ENCODE data around the gene SHC4. TPM values are rescaled to one million over a fixed set of nuclear protein-coding genes. Genes with fewer than 3 reads are reported as not detected.
"Not testable (repeated sequence)": the region's sequence is repeated elsewhere in the genome, so short reads cannot be mapped to it uniquely, and the experiment has no call there.

Gene SHC4, protein sequence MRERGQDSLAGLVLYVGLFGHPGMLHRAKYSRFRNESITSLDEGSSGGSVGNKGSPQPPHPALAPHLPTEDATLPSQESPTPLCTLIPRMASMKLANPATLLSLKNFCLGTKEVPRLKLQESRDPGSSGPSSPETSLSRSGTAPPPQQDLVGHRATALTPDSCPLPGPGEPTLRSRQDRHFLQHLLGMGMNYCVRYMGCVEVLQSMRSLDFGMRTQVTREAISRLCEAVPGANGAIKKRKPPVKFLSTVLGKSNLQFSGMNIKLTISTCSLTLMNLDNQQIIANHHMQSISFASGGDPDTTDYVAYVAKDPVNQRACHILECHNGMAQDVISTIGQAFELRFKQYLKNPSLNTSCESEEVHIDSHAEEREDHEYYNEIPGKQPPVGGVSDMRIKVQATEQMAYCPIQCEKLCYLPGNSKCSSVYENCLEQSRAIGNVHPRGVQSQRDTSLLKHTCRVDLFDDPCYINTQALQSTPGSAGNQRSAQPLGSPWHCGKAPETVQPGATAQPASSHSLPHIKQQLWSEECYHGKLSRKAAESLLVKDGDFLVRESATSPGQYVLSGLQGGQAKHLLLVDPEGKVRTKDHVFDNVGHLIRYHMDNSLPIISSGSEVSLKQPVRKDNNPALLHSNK
- not detected for total RNA-seq

DNA sequence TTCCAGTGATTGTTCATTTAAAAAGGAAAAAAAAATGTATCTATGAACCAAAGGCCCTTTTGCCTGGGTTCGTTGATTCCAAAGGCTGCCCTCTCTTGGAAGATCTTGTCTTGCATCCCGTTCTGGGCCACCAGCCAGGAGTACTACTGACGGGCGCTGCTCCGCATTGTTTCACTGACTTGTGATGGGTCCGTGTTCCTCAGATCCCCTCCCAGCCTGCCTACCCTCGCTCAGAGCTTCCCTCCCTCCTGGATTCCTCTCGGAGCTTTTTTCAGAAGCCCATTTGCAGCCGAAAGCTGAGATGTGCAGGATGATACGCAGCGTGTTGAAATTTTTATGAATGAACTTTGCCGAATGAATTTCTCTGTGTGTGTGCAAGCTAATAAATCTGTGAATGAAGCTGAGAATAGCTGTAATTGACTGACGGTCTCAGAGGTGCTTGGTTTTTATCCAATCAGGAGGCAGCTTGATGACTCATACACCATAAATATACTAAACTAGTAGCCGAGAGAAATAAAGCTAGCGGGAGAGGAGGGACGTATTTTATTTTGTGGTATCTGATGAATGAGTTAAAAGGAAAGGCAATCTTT is at the start of gene SHC4:
Gene SHC4, minus strand, starts transcription at position 396 of the 590 bp plus-strand sequence. CDS start 904 bp downstream, outside the sequence.
- no peak for DNase-seq

DNA sequence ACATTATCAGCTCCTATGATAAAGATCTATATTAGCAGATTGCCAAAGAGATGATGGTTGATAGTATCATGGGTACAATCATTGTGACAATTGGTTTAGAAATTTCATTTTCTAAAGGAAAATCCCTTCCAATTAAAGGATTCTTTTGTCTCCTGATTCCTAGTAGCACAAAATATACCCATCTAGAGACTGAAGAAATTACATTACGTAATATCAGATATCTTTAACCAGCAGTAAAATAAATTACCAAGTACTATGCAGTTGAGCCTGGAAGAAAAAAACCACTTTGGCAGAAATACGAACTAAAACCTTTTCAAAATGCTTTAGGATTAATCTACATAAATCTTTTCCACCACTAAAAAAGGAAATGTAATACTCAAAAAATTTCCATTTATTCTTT is 35.6 kb upstream of the SHC4 start:
- no peak for DNase-seq

DNA sequence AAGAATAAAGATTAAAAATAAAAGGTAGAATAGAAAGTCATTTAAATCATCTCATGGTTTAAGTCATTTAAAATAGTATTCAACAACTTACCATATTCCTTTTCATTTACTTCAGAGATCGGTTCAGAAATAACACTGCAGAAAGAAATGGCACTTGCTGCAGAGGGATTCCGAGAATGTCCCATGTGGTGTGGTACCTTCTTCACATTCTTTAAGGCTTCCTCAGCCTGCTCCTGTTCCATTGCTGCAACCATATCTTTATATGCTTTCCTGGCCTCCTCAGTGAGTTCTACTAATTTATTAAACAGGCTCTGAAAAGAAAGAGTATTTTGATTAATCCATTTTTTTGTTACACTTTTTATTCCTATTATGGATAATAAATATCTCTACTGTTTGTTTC is 32.6 kb upstream of the SHC4 start:
- DNase-seq: no peak

DNA sequence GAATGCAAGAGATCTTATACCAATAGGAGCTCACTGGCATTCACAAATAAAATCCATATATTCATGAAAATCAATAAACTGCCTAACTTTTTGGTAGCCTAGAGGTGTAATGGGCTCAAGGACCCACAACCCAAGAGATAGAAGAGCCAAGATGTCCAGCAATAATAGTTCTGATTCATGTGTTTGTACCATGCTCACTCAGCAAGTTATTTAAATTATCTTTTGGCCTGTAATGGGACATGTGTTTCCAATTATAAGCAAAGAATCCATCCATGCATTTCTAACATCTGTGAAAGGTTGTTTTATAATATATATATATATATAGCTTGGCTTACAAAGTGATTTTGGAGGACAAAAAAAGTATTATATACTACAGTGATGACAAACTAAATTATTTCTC is 29.7 kb upstream of the SHC4 start:
- no peak for DNase-seq

DNA sequence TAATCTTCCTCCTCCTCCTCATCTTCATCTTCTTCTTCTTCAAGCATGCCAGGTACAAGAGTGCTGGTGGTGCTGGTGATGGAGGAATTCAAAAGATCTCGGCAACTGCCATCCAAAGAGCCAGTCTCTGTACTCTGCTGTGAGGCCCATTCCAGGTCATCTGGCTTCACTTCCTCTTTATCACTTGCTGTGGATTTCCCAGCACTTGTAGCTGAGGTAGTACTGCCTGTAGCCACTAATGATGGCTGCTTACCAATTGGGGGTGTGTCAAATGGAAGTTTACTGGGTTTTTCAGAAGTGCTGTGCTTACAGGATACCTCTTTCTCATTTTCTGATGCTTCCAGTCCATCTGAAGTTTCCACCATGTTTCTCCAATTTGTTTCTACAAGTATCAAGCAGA is 28.8 kb upstream of the SHC4 start:
- no peak for DNase-seq

DNA sequence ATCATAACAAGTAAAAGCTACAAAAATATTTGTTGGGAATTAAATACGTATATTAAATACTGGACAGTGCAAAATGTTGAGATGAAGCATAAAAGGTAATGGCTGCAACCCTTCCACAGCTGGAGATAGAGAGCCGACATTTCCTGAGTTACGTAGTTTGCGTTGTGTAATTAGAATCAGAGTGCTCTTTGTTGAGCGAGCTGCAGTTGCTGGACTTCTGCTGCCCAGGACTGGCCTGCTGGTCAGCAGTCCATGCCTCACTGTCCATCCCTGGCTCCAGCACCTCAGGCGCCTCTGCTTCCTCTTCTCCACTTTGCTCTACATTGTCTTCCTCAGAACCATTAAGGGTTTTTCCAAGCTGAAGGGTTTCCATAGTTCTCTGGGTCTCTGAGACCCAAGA is 28.4 kb upstream of the SHC4 start:
- no peak for DNase-seq

DNA sequence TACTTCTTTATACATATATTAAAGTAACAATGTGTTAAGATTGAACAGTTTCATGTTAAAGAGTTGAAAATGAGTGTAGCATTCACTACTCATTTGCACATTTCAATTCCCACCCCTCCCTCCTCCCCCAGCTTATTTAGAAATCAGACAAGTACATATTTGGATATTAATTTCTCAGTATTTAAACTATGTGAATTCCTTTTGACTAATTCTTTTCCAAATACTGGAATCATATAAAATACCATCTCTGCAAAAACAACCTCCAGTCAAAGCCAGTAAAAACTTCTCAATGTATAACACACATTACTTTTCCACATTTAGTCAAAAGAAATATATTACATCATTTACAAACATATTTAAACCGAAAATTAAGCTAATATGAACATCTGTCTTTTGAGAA is 25.5 kb upstream of the SHC4 start:
- no peak for DNase-seq

DNA sequence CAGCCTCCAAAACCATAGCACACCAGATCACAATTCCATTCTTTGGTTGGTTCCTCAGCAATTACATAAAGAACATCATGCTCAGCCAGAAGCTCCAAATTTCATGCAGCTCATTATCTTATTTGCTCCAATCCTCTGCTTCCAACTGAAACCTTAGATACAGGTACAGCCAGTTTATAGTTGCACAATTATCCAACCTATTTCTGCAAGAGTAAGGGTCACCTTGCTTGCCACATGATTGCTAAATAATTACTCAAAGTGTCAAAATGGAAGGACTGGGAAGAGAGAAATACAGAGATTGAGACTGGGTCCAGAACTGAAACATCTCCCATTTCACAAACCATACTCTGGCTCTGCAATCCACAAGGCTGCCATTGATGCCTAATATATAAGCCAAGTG is 23.4 kb upstream of the SHC4 start:
- DNase-seq: no peak

DNA sequence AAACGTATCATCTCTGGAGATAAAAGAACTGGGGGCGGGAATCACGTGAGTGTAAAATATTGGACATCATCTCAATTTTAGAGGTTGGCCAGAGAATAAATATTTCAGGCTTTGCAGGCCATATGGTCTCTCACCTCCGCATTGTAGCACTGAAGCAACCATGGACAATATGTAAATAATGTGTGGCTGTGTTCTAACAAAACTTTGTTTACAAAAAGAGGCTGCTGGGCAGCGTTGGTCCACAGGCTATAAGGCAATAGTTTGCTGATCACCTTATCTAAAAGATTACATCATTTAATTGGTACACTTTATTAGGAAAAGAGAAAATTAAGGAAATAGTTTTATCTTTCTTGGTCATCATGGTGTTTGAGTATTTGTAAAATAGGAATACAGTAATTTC is 22.5 kb upstream of the SHC4 start:
- no peak for DNase-seq

DNA sequence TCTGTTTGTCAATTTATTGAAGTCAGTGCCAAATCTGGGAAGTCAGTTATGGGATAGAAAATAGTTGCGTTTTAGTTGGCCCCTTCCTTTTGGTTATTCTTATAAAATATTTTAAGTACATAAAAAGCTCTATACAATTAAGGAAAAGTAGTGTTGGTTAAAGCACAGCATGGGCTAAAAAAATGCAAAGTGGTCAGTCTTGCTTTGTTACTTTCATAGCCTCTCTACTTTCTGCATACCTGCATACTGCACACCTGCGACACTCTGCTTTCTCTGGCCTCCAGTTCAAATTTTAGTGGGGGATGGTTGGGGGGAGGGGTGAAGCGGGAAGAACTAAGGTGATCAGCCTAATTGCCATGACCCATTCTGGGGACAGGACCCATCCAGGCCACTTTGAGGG is 21.8 kb upstream of the SHC4 start:
- no peak for DNase-seq

DNA sequence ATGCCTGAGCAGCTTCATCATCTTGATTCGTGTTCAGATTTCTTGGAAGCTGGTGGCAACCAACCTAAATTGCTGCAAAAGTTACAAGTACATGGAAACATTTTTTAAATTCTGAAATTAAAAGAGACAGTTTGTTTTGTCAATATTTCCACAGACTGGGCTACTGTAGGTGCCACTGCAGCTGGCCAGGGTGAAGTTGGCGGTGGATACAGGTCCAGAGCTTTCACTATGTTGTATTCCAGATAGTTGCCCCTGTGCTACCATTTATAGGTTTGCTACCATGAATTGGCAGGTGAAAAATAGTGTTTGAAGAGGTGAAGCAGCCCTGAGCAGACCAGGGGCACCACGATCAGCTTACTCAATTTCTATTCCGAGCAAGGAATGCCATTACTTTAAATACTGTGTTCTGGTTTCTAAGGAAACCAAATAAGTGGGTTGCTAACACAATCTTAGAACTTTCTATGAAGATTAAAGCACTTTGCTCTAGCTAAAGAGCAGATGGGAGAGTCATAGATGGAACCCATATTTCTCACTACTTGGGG is 21.2 kb upstream of the SHC4 start:
- no peak for DNase-seq

DNA sequence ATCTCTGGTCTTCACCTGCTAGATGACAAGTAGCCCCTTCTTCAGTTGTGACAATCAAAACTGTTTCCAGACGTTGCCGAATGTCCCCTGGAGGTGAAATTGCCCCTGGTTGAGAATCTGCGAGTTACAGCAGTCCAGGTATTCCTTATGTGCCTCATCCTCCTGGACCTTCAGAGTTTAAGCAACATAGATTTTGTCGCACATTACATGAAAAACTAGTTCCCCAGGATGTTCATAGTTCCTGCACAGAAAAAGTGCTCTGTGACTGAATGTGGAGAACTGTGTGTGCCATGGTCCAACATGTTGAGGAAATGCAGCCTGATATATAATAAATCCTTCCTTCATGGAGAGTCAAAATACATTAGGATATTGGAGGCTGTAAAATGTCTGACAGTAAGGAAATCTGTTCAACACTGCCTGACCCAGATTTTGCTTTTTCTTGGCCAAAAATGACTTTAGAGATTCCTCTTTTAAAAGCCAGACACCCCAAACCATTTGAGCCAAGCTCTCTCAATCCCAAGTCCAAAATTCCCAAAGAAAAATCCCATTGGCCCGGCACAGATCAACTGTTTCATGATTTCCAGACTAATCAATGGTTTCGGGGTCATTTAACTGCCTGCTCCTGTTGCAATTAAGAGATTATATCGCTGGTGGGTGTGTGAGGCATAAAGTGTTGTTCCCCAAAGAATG is 20.4 kb upstream of the SHC4 start:
- no peak for DNase-seq

DNA sequence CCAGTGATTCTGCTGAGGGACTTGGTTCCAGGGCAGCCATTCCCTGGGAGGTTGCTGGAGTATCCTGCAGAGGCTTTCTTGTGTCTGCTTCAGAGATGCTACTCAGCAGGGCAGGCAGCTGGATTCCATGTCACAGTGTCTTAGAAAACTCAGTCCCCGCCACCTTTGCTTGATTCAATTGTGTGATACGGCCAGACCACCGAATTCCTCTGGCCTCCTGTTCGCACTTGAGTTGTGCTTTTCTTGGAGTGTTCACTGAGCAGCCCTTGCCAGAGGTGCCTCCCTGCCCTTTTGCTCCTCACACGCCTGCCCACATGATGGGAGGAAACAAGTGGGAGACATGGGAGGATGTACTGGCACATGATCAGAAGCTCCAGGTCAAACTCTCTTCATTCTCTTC is 19.6 kb upstream of the SHC4 start:
- no peak for DNase-seq

DNA sequence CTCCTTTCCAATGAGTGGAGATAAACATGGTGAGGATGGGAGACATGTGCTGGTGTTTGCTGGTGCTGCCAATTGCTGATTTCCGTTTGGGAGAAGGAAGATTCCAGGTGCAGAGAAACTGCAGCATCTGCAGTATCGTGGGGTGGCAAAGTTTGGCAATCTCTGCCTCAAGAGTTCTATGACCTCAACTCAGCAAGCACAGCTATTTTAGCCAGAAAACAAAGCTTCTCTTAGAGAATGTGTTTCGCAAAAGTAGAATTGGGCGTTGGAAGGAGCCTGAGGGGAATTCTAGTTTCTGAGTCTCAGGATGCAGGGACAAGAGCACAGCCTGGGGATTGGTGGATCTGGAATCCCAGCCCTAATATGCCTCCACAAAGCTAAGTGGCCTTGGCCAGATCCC is 18.2 kb upstream of the SHC4 start:
- no peak for DNase-seq

DNA sequence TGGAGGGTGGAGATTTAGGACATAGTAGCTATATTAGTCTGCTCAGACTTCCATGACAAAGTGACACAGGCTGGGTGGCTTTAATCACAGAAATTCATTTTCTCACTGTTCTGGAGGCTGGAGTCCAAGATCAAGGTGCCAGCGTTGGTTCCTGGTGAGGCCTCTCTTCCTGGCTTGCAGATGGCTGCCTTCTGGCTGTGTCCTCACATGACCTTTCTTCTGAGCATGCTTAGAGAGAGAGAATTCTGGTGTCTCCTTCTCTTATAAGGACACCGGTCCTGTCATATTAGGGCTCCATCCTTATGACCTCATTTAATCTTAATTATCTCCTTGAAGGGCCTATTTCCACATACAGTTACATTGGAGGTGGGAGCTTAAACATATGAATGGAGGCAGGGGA is 14.9 kb upstream of the SHC4 start:
- DNase-seq: no peak

DNA sequence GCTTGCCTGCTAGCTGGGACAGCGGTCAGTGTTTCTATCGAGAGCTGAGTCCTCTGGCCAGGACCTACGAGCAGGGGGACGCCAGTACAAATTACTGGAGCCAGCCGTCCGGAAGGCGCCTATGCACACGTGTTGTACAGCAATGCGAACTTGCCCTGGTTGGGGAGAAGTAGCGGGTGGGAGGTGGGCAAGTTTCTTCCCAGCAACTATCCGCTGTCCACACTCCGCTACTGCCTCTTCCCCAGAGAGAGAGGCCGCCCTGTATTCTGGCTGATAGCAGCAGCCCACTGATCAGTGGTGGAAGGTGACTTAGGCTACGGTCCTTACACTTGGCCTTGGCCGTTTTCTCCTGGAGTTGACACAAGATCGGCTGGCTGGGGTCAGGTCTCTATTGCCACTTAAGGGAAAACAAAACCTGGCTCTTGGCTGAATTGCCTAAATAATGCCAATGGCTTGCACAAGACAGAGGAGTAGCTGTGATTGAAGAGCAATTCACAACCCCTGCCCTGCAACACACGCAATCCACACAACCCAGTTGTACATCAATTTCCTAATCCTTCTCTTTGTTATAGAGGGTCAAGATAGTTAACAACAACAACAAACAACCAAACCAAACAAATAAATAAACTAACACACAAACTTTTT is 12.8 kb upstream of the SHC4 start:
- DNase-seq: no peak

DNA sequence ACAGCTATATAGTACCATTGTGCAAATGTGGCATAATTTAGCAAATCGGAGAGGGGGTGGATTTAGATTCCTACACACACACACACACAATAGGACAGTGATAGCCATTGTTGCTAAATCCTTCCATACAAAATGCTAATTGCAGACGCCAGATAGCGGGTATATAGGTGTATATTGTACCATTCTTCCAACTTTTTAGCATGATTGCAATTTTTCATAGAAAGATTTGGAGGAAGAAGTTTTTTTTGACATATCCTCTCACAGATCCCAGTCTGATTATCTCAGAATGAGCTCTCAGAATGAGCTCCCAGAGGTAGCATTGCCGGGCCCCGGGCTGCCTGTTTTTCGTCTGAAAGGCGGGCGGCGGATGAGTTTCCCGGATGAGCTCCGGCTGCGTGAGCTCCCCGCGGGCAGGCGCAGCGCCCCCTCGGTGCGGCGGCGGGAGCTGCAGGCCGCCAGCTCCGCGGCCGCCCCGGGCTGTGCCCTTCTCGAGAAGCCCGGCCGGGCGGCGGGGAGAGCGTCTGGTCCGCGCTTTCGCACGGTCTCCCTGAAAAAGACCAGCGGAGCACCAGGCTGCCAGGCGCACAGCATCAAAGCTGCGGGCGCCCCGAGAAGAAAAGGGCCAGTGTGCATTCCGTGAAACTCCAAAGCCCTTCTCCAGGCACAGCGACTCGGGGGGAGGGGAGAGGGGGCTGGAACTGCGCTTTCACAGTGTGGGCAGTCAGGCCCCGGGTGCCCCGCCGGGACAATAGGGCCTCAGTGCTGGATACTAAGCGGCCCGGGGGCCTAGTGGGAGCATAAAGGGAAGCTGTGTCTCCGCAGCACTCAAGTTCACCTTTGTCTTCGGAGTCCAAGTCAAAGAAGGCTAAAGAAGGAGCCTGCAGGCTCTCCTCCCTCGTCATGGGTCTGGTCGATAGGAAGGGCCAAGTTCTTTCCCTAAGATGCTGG is 12.0 kb upstream of the SHC4 start:
- DNase-seq: peak; percentile 52

DNA sequence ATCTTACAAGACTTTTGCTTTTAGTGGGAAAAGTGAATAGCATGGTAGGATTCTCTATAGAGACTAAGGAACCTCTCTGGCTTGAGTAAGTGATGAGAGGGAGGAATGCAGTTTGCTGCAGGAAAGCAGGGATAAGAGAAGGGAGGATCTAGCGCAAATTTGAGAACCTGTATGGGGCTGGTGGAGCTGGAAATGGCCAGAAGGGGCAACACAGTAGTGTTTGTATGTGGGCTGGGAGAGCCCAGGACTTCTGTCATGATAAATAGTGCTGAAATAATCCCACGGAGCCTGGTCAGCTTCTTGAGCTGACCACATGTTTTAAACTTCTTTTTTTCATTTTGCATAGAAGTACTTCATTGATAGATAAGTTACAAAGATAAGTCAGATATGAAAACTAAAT is 11.2 kb upstream of the SHC4 start:
- no peak for DNase-seq

DNA sequence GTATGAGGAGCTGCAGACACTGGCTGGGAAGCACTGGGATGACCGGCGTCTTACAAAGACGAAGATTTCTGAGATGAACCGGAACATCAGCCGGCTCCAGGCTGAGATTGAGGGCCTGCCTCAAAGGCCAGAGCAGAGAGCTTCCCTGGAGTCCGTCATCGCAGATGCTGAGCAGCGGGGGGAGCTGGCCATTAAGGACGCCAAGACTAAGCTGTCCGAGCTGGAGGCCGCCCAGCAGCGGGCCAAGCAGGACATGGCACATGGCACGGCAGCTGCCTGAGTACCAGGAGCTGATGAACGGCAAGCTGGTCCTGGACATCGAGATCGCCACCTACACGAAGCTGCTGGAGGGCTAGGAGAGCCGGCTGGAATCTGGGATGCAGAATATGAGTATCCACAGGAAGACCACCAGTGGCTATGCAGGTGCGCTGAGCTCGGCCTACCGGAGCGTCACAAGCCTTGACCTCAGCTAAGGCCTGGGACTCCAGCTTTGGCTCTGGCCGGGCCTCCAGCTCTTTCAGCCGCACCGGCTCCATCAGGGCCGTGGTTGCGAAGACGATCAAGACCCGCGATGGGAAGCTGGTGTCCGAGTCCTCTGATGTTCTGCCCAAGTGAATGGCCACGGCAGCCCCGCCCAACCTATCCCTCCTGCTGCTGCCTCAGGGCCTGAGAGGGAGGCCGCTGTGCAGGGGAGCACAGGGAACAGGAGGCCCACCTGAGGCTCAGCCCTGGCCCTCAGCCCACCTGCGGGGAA is 9.2 kb upstream of the SHC4 start:
- no peak for DNase-seq

DNA sequence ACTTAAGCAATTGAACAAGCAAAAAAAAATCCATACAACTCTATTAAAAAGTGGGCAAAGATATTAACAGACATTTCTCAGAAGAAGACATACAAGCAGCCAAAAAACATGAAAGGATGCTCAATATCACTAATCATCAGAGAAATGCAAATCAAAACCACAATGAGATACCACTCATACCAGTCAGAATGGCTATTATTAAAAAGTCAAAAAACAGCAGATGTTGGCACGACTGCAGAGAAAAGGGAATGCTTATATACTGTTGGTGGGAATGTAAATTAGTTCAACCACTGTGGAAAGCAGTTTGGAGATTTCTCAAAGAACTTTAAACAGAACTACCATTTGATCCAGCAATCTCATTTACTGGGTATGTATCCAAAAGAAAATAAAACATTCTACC is 7.2 kb upstream of the SHC4 start:
- DNase-seq: not testable (repeated sequence)

DNA sequence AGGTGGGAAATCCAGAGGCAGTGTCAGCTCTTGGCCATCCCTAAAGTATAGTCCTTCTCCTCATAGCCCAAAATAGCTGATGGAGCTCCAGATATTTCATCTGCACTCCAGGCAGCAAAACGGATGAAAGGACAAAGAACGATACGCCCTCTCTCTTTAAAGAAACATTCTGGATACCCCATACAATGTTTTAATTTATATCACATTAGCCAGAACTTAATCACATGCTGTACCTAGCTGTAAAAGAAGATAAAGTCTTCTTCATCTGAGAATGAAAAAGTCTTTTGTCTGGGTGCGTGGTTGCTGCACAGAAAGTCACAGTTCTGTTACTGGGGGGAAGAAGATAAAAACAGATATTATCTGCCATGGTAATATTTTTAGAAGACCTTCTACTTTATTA is 4.3 kb upstream of the SHC4 start:
- DNase-seq: no peak

Data from effector CD4-positive, alpha-beta T cell (primary cell).